A673 (cell line): Measurements from ENCODE around the gene KIF3A. TPM values are rescaled to one million over a fixed set of nuclear protein-coding genes. Genes with fewer than 3 reads are reported as not detected.

Experiments used
- BruUV-seq: library from RNA; stranded (reverse); fragments of 400-500 nt; replicated peaks from 2 replicates; lab custom pipeline; 2021; lab: Mats Ljungman, UMichigan
- CTCF ChIA-PET: fragments of 300-600 bp; sonication (Branson Sonifier 250); formaldehyde crosslinking; loops from one replicate; lab custom pipeline; 2022; ENCODE audit warnings: antibody characterized with exemption; lab: Charles Lee
- POLR2A ChIA-PET: fragments of 300-600 bp; sonication (Branson Sonifier 250); formaldehyde crosslinking; loops from one replicate; lab custom pipeline; 2022; ENCODE audit warnings: antibody characterized with exemption; ENCODE audit not compliant: low non-redundant PET; lab: Charles Lee
- DNase-seq: peaks from one replicate; pipeline ENCODE4 v3.0.0-alpha.2; 2015; ENCODE audit warnings: low spot score
- H3K27ac ChIP-seq: fragments of 200-600 bp; sonication (generic); 2 replicates; pipeline ENCODE4 v1.5.1; 2016; ENCODE audit warnings: mixed run types, low read depth, mild to moderate bottlenecking, mixed read lengths, antibody characterized with exemption, low read length; ENCODE audit not compliant: poor library complexity, severe bottlenecking
- H3K27me3 ChIP-seq: fragments of 200-600 bp; sonication (generic); replicated peaks from 2 replicates; pipeline ENCODE4 v1.6.1; 2017; ENCODE audit warnings: mixed run types, low read depth, mild to moderate bottlenecking, mixed read lengths, antibody characterized with exemption, low read length; ENCODE audit not compliant: insufficient read depth, poor library complexity
- H3K36me3 ChIP-seq: fragments of 200-600 bp; sonication (generic); 2 replicates; pipeline ENCODE4 v1.6.1; 2016; ENCODE audit warnings: mixed run types, mild to moderate bottlenecking, mixed read lengths, antibody characterized with exemption, low read length; ENCODE audit not compliant: insufficient read depth, poor library complexity, severe bottlenecking
- H3K4me1 ChIP-seq: fragments of 200-600 bp; sonication (generic); 2 replicates; pipeline ENCODE4 v1.6.1; 2017; ENCODE audit warnings: mixed run types, mild to moderate bottlenecking, mixed read lengths, antibody characterized with exemption, low read length; ENCODE audit not compliant: insufficient read depth, poor library complexity, severe bottlenecking
- H3K4me3 ChIP-seq: fragments of 200-600 bp; sonication (generic); 2 replicates; pipeline ENCODE4 v1.5.1; 2016; ENCODE audit warnings: low read depth, mixed run types, mild to moderate bottlenecking, mixed read lengths, low read length; ENCODE audit not compliant: poor library complexity, severe bottlenecking
- H3K9me3 ChIP-seq: fragments of 200-600 bp; sonication (generic); 2 replicates; pipeline ENCODE4 v1.6.1; 2016; ENCODE audit warnings: mixed run types, low read depth, mild to moderate bottlenecking, mixed read lengths, antibody characterized with exemption, low read length; ENCODE audit not compliant: poor library complexity, severe bottlenecking
- CTCF ChIP-seq: fragments of 300-800, 200-600 bp; sonication (generic); conservative IDR thresholded peaks from 2 replicates; pipeline ENCODE4 v1.5.1; 2017; ENCODE audit warnings: low read depth, mild to moderate bottlenecking, antibody characterized with exemption, low read length, moderate library complexity, mixed read lengths
- EZH2 ChIP-seq: fragments of 200-600 bp; sonication (generic); IDR thresholded peaks from 2 replicates; pipeline ENCODE4 v1.6.1; 2017; ENCODE audit warnings: borderline replicate concordance, low read depth, mild to moderate bottlenecking, mixed read lengths, antibody characterized with exemption, low read length; ENCODE audit not compliant: poor library complexity, severe bottlenecking
- intact Hi-C: fragments of 100-400 bp; cut with micrococcal nuclease; formaldehyde crosslinking; loops from one replicate; pipeline ENCODE4 v1.10.0; 2022; ENCODE audit not compliant: unreplicated experiment
- total RNA-seq: library from RNA; stranded (reverse); gene quantifications from 2 replicates; pipeline ENCODE4 v1.2.3, GENCODE V29; 2021

Gene KIF3A
- total RNA-seq, 1 experiment from 2014 or later: 19.1 TPM

GRCh38 chr5:132733499-132734148, 3.7 kb downstream of the KIF3A start:
- no peak overlapping the region for H3K4me3 ChIP-seq
- no peak for DNase-seq
- H3K36me3 ChIP-seq: no peaks in the 10 kb centered on the region
- TF ChIP-seq CTCF (no peak), EZH2 (no peak)
- BruUV-seq: no TSS peak
- ChIA-PET POLR2A (no interaction called here), CTCF (no interaction called here)
- no peaks in the 10 kb centered on the region for H3K27me3 ChIP-seq
- intact Hi-C loops: no loop called here
- peaks cover 6% of the 10 kb centered on the region for H3K4me1 ChIP-seq
- H3K27ac ChIP-seq: no peak overlapping the region
- no peaks in the 10 kb centered on the region for H3K9me3 ChIP-seq

- POLR2A ChIA-PET: no interaction called here
- TF ChIP-seq EZH2 (no peak), CTCF (no peak)
- no peak overlapping the region for H3K4me3 ChIP-seq
- no peaks in the 10 kb centered on the region for H3K9me3 ChIP-seq
- BruUV-seq: no TSS peak
- no peak overlapping the region for H3K27ac ChIP-seq
- no peaks in the 10 kb centered on the region for H3K27me3 ChIP-seq
- no peak for DNase-seq
- H3K36me3 ChIP-seq: no peaks in the 10 kb centered on the region
- H3K4me1 ChIP-seq: no peaks in the 10 kb centered on the region
- intact Hi-C loops: no loop called here
- CTCF ChIA-PET: no interaction called here
Measured at GRCh38 chr5:132729896-132730295, 7.5 kb downstream of the KIF3A start.

GRCh38 chr5:132725745-132726144, 11.6 kb downstream of the KIF3A start:
- TF ChIP-seq EZH2: no peak
- TF ChIP-seq CTCF: no peak
- no peak for DNase-seq
- Histone ChIP-seq H3K36me3 (no peaks in the 10 kb centered on the region), H3K9me3 (no peaks in the 10 kb centered on the region), H3K27ac (no peak overlapping the region), H3K4me3 (no peak overlapping the region), H3K27me3 (no peaks in the 10 kb centered on the region), H3K4me1 (no peaks in the 10 kb centered on the region)
- intact Hi-C loops: no loop called here
- ChIA-PET CTCF (no interaction called here), POLR2A (interaction anchor here (0.6 kb wide), 1 partner anchor 17 kb away, joined by 3 read pairs; no protein-coding TSS in a partner anchor)
- BruUV-seq: no TSS peak
